ENCODE measurements around the gene FAT1.

DNA sequence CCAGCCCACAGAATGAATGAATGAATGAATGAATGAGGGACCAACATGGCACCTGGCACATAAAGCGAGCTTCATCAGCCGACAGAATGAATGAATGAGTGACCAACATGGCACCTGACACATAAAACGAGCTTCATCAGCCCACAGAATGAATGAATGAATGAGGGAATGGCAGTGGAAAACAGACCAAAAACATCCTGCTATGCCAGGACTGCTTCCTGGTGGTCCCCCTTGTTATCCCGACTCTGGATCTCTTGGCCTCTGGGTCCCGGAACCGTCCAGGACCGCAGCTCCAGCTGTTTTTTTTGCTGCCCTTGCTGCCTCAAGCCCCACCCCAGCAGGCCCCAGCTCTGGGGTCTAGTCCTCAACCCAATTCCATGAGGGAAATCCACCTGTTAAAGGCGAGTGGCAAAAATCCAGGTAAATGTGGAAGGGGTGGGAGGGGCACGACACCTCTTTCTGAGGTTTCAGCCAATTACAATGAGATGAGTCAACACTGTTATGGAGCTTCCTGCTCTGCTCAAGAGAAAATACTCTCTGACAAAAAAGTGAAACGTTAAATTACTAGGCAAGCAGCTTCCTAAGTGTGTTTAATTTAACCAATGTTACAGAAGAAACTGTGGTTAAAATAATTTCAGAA, 96.3 kb downstream of the FAT1 start:
- TF ChIP-seq CTCF (IDR thresholded peaks at IDR 0.05; ENCODE audit: low read length) (no peak), EZH2 (optimal IDR thresholded peaks at IDR 0.05; ENCODE audit: low read depth, low read length) (no peak), EZH2phosphoT487 (IDR thresholded peaks at IDR 0.05; ENCODE audit: low read length) (no peak)
